ENCODE data around the gene KIAA1586. TPM values are rescaled to one million over a fixed set of nuclear protein-coding genes. Genes with fewer than 3 reads are reported as not detected.

The KIAA1586 gene
- total RNA-seq, 2 donors from 2014 or later: 18.7 to 21.5 TPM

DNA sequence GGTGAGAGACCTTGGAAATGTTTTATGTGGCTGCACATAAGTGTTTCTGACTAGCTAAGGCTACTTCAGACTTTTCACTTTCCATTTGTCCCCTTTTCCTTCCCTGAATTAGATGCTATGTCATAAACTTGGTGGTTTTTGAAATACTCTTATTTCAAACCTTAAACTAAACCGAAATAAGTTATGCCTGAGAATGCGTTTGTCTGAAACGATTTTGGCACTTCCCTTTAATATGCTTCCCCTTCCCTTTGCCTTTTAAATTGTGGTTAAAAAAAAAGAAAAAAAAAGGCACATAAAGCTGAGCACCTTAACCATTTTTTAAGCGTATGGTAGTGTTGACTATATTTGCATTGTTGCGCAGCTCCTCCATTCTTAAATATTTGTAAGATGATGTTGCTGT lies 57.8 kb downstream of the KIAA1586 start:
- no peak overlapping the region for H3K9ac ChIP-seq (ENCODE audit: extremely low read depth, low read length, poor library complexity, severe bottlenecking)
- Mint-ChIP-seq H3K27ac (no peak overlapping the region), H3K4me3 (no peak overlapping the region), H3K36me3 (ENCODE audit: low read depth) (peaks cover 56% of the 10 kb centered on the region), H3K27me3 (ENCODE audit: insufficient read depth) (no peaks in the 10 kb centered on the region), H3K9me3 (no peaks in the 10 kb centered on the region), H3K4me1 (no peaks in the 10 kb centered on the region)
- no peak overlapping the region for H3K27ac ChIP-seq (ENCODE audit: low read depth, low read length)
- 95 to 100% methylated on average over 2 to 5 of the region's 5 CpGs for WGBS, 2 experiments (ENCODE audit: insufficient coverage in 1 of 2, insufficient read length in 1 of 2)
- no peaks in the 10 kb centered on the region for H3K4me1 ChIP-seq (ENCODE audit: control insufficient read depth, insufficient read depth, low read length)
- H3K9me3 ChIP-seq (ENCODE audit: control insufficient read depth, low read length): no peaks in the 10 kb centered on the region
- no peak for TF ChIP-seq CTCF (conservative IDR thresholded peaks at IDR 0.05)
- DNase-seq: no peak
- H3K36me3 ChIP-seq (ENCODE audit: control insufficient read depth, insufficient read depth, low read length): peaks cover 75% of the 10 kb centered on the region
- H3K4me3 ChIP-seq (ENCODE audit: low read length): no peak overlapping the region
- no peaks in the 10 kb centered on the region for H3K27me3 ChIP-seq (ENCODE audit: control insufficient read depth, insufficient read depth, low read length, poor library complexity, severe bottlenecking)

Other genes with a start within 250 kb of the KIAA1586 start
- gene BEND6, start 91.6 kb upstream of the KIAA1586 start, total RNA-seq: under 1 TPM; 0.57 to 0.95 TPM
- gene ZNF451, start 43.5 kb downstream of the KIAA1586 start, total RNA-seq: 10 to 100 TPM; 58.1 to 72.5 TPM
- gene BAG2, start 125.6 kb downstream of the KIAA1586 start, total RNA-seq: 1 to 10 TPM; 2.5 to 2.9 TPM
- 10 to 100 TPM; 21.0 to 29.8 TPM for gene RAB23, start 175.6 kb downstream of the KIAA1586 start, total RNA-seq

Measured in endodermal cell (in vitro differentiated cells).